Calu3 (cell line): ENCODE measurements around the gene CNIH2. TPM values are rescaled to one million over a fixed set of nuclear protein-coding genes. Genes with fewer than 3 reads are reported as not detected.

ENCODE experiments used
- BruUV-seq: library from RNA; stranded (reverse); fragments of 400-500 nt; replicated peaks from 2 replicates; lab custom pipeline; 2021; lab: Mats Ljungman, UMichigan
- CTCF ChIA-PET: fragments of 300-600 bp; sonication (Branson Sonifier 250); formaldehyde crosslinking; loops from one replicate; lab custom pipeline; 2022; ENCODE audit warnings: antibody characterized with exemption; lab: Charles Lee
- DNase-seq: peaks from one replicate; pipeline ENCODE4 v3.0.0; 2022
- H3K27ac Mint-ChIP-seq: one replicate; pipeline ENCODE4 v1.8.0; 2022; ENCODE audit warnings: mixed read lengths; ENCODE audit not compliant: unreplicated experiment
- H3K27me3 Mint-ChIP-seq: one replicate; pipeline ENCODE4 v1.8.0; 2022; ENCODE audit warnings: mixed read lengths; ENCODE audit not compliant: unreplicated experiment
- H3K36me3 Mint-ChIP-seq: one replicate; pipeline ENCODE4 v1.8.0; 2022; ENCODE audit warnings: mild to moderate bottlenecking, moderate library complexity, mixed read lengths; ENCODE audit not compliant: insufficient read depth, unreplicated experiment
- H3K4me1 Mint-ChIP-seq: one replicate; pipeline ENCODE4 v1.8.0; 2022; ENCODE audit warnings: mild to moderate bottlenecking, low read depth, mixed read lengths; ENCODE audit not compliant: unreplicated experiment
- H3K4me3 Mint-ChIP-seq: one replicate; pipeline ENCODE4 v1.8.0; 2022; ENCODE audit warnings: mild to moderate bottlenecking, low read depth, moderate library complexity, mixed read lengths; ENCODE audit not compliant: unreplicated experiment
- H3K9me3 Mint-ChIP-seq: one replicate; pipeline ENCODE4 v1.8.0; 2022; ENCODE audit warnings: low read depth, mixed read lengths; ENCODE audit not compliant: unreplicated experiment
- CTCF ChIP-seq: fragments of 200-600 bp; IDR thresholded peaks from one replicate; pipeline ENCODE4 v1.8.0; 2022; ENCODE audit warnings: antibody characterized with exemption; ENCODE audit not compliant: unreplicated experiment
- intact Hi-C: fragments of 100-400 bp; cut with micrococcal nuclease; formaldehyde crosslinking; loops from one replicate; pipeline ENCODE4 v1.10.0; 2022; ENCODE audit not compliant: unreplicated experiment
- total RNA-seq: library from RNA; stranded (reverse); gene quantifications from 2 replicates; pipeline ENCODE4 v1.2.3, GENCODE V29; 2022

The CNIH2 gene
- total RNA-seq, 1 experiment from 2014 or later, result 2.9 TPM

GRCh38 chr11:66278363-66279091, 552 bp downstream of the CNIH2 start:
- peaks cover 62% of the 10 kb centered on the region for H3K36me3 Mint-ChIP-seq
- no peaks in the 10 kb centered on the region for H3K9me3 Mint-ChIP-seq
- intact Hi-C loops, result no loop called here
- no TSS peak for BruUV-seq
- peaks cover 29% of the 10 kb centered on the region for H3K27me3 Mint-ChIP-seq
- peak overlapping the region; percentile 66 for H3K27ac Mint-ChIP-seq
- TF ChIP-seq CTCF, result no peak
- H3K4me1 Mint-ChIP-seq, result peaks cover 15% of the 10 kb centered on the region
- peak overlapping the region; percentile 49 for H3K4me3 Mint-ChIP-seq
- CTCF ChIA-PET, result no interaction called here
- no peak for DNase-seq

- Mint-ChIP-seq H3K27ac (peak overlapping the region; percentile 66), H3K4me1 (peaks cover 15% of the 10 kb centered on the region), H3K4me3 (peak overlapping the region; percentile 49), H3K9me3 (no peaks in the 10 kb centered on the region), H3K27me3 (peaks cover 29% of the 10 kb centered on the region), H3K36me3 (peaks cover 58% of the 10 kb centered on the region)
- intact Hi-C loops, result no loop called here
- CTCF ChIA-PET, result no interaction called here
- no peak for TF ChIP-seq CTCF
- no TSS peak for BruUV-seq
- no peak for DNase-seq
Measured at GRCh38 chr11:66279092-66279734, 1.2 kb downstream of the CNIH2 start.

GRCh38 chr11:66280428-66280827, 2.5 kb downstream of the CNIH2 start:
- H3K27me3 Mint-ChIP-seq, result peaks cover 29% of the 10 kb centered on the region
- no TSS peak for BruUV-seq
- no peak for DNase-seq
- intact Hi-C loops, result no loop called here
- no peak for TF ChIP-seq CTCF
- no peak overlapping the region for H3K4me3 Mint-ChIP-seq
- peaks cover 15% of the 10 kb centered on the region for H3K4me1 Mint-ChIP-seq
- H3K9me3 Mint-ChIP-seq, result no peaks in the 10 kb centered on the region
- CTCF ChIA-PET, result no interaction called here
- H3K36me3 Mint-ChIP-seq, result peaks cover 49% of the 10 kb centered on the region
- no peak overlapping the region for H3K27ac Mint-ChIP-seq

GRCh38 chr11:66281001-66281400, 3.0 kb downstream of the CNIH2 start:
- intact Hi-C loops, result no loop called here
- Mint-ChIP-seq H3K36me3 (peaks cover 54% of the 10 kb centered on the region), H3K4me3 (no peak overlapping the region), H3K9me3 (no peaks in the 10 kb centered on the region), H3K4me1 (peaks cover 15% of the 10 kb centered on the region), H3K27ac (no peak overlapping the region), H3K27me3 (peaks cover 29% of the 10 kb centered on the region)
- CTCF ChIA-PET, result no interaction called here
- BruUV-seq, result no TSS peak
- no peak for TF ChIP-seq CTCF
- no peak for DNase-seq
